Measurements from ENCODE around the gene CYP3A5.

- TF ChIP-seq GATA3 (IDR thresholded peaks at IDR 0.05; ENCODE audit: low read depth, low read length): no peak
- TF ChIP-seq GATA2 (IDR thresholded peaks at IDR 0.05; ENCODE audit: low read depth, low read length): no peak
These were observed 31.0 kb downstream of the CYP3A5 start for GRCh38 chr7:99648843-99649242.
